Measurements from ENCODE around the gene STK10.
A peak's percentile ranks its signal among the peaks of the same experiment; 100 is the strongest.
"Not testable (repeated sequence)": the region's sequence is repeated elsewhere in the genome, so short reads cannot be mapped to it uniquely, and the experiment has no call there.

Gene STK10

GRCh38 chr5:172055421-172055820 is 132.6 kb downstream of the STK10 start:
- DNase-seq (ENCODE audit: low read depth in 3 of 3), result no peak

DNA sequence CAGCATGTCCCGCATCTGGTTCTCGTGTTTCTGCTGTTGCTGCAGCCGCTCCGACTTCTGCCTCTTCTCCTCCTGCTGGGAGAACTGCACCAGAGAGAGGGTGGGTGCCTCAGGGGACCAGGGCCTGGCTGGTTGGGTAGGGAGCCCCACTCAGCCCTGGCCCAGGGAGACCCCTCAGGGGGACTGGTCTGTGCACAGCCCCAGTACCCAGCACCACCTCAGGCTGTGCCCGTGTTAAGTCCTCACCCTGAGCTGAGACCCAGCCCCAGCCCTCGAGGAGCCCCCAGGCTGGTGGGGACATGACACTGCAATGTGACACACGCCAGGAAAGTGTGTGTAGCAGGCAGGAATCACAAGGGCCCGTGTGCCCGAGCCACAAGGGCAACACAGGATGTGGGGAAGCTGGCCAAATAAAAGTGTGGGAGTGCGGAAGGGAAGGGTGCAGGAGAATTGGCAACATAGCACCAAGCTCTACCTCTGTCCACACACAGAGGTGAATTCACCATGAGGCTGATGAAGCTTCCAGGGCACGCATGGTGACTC is 133.3 kb downstream of the STK10 start:
- DNase-seq (ENCODE audit: low read depth in 3 of 3), result no peak

DNA sequence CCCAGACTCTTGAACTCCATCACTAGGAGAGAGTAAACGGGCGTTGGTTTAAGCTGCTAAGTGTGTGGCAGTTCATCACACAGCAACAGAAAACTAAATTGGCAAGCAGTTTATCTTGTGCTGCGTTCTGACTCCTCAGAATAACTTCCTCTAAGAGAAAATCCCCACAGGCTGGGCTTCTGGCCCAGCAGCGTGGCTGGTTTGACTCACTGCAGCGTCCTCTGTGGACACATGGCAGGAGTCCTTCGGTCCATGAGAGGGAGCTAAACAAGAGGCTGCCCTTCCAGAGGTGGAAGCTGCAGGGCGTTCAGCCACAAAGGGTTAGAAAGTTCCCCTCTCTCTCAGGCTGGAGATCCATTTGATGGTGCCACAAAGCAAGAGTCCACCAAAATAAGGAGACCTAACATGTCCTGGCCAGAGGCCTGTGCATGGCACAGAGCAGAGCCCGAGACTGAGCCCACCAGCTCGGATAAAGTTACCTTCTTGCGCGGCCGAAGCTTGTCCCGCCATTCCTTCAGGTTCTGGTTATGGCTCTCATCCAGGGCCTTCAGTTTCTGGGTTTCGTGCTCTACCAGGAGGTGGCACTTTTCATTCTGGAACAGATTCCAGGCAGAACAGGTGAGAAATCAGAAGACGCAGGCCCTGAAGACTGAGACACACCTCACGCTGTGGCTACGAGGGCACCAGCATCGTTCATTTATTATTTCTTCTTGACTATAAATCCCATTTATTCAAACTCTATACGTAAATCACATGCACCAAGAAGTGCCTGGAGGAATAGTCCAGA is 135.4 kb downstream of the STK10 start:
- DNase-seq (ENCODE audit: low read depth in 3 of 3), result no peak

GRCh38 chr5:172051643-172052339 is 136.2 kb downstream of the STK10 start:
- no peak for DNase-seq (ENCODE audit: low read depth in 3 of 3)

DNA sequence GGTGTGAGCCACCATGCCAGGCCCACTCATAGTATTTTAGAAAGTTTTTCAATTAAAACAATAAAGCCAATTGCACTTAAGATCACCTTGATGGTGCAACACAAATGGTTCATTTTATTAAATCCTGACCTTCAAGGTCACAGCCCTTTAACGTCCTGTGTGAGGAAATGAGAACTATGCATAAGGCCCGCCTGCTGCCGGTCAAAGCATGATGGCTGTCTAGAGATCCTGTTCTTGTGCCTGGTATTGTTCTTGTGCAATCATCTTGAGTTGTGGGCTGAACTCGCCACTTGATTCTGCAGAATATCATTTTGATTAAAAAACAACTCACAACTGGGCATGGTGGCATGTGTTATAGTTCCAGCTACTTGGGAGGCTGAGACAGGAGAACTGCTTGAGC is 137.9 kb downstream of the STK10 start:
- DNase-seq (ENCODE audit: low read depth in 3 of 3), result no peak

DNA sequence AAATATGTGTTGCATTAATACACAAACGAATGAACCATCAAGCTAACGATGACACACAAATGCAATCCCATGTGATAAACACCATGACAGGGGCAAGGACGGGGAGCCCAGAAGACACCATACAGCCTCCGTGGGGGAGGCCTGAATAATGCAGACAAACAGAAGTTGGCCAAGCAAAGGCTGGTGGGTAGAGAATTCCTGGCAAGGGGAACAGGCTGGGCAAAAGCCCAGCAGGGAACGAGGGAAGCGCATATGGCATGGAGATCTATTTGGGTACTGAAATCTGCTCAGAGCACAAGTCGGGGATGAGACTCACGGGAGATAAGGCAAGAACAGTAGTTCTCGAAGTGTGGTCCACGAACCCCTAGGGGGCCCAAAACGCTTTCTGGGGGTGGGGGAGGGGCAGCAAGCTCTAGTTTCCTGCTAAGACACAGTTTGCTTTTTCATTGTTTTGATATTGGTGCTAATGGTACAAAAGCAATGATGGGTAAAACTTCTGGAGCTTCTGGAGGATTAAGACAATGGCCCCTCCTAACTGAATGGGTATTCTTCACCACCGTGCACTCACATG is 138.7 kb downstream of the STK10 start:
- DNase-seq (ENCODE audit: low read depth in 3 of 3), result no peak

DNA sequence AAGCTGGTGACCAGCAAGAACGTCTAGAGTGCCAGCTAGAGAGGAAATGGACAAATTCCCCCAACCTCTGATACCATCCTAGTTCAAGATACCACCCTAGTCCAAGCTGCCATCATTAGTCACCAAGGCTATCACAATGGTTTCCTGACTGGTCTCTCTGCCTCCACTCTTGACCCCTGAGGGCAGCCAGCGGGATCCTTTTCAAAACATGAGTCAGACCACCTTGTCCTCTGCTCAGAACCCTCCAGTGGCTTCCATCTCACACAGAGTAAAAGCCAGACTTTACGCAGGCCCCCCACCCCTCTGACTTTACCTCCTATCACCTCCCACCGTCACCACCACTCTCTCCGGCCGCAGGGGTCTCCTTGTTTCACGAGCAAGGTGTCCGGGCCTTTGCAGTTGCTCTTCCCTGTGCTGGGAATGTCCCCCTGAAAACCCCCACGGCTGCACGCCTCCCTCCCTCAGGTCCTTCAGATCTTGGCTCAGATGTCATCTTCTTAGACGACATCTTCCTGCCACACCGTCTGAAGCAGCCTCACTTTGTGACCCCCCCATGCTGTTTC is 139.4 kb downstream of the STK10 start:
- no peak for DNase-seq (ENCODE audit: low read depth in 3 of 3)

- DNase-seq (ENCODE audit: low read depth in 3 of 3), result no peak
These were observed 139.9 kb downstream of the STK10 start for GRCh38 chr5:172048170-172048422.

DNA sequence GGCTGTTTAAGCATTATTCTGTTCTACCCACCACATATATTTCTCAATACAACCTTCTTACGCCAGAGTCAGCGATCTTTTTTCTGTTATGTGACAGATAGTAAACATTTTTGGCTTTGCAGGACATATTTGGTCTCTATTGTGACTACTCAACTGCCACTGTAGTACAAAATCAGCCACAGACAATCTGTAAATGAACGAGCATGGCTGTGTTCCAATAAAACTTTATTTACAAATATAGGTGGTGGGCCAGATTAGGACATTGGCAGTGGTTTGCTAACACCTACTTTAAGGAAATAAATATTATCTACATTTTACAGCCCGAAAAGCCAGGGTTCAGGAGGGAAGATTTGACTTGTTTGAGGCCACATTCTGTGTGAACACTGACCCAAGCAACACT is 141.4 kb downstream of the STK10 start:
- DNase-seq (ENCODE audit: low read depth in 3 of 3), result no peak

- DNase-seq (ENCODE audit: low read depth in 3 of 3), result no peak
These were observed 142.8 kb downstream of the STK10 start for GRCh38 chr5:172045315-172045632.

- no peak for DNase-seq (ENCODE audit: low read depth in 3 of 3)
These were observed 143.3 kb downstream of the STK10 start for GRCh38 chr5:172044631-172045314.

DNA sequence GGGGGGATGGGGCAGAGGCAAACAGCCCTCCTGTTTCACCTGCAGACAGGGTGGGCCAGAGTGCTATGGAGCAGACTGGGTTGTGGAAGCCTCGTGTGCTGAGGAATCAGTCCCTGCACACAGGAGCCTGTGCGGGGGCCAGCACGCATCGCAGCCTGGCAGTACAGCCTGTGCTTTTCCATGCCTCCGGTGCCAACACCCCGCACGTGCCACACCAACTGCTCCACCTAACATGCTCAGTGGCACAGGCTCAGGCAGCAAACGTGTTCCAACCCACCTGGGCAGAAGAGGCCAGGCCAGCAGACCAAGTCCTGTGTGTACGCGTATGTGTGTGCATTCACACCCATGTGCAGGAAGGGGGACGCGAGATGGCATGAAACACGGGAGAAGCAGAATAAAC is 144.2 kb downstream of the STK10 start:
- no peak for DNase-seq (ENCODE audit: low read depth in 3 of 3)

- DNase-seq (ENCODE audit: low read depth in 3 of 3), result no peak
These were observed 145.8 kb downstream of the STK10 start for GRCh38 chr5:172042183-172042582.

DNA sequence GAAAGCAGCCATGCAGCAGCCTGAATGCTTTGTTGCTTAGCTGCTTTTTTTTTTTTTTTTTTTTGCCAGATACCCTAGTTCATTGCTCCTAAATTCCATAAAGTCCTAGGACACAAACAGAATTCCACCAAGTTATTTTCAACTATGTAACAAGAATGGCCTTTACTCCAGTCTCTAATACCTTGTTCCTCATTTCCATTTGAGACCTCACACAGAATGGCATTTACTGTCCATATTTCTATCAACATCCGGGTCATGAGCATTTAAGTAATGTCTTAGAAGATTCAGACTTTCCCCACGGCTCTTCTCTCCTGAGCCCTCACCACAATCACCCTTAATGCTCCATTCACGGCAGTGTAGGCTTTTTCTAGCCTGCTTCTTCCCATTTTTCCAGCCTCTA is 149.9 kb downstream of the STK10 start:
- no peak for DNase-seq (ENCODE audit: low read depth in 3 of 3)

GRCh38 chr5:172035049-172035448 is 153.0 kb downstream of the STK10 start:
- DNase-seq (ENCODE audit: low read depth in 3 of 3), result peak in 1 of 3 experiments; percentile 12

DNA sequence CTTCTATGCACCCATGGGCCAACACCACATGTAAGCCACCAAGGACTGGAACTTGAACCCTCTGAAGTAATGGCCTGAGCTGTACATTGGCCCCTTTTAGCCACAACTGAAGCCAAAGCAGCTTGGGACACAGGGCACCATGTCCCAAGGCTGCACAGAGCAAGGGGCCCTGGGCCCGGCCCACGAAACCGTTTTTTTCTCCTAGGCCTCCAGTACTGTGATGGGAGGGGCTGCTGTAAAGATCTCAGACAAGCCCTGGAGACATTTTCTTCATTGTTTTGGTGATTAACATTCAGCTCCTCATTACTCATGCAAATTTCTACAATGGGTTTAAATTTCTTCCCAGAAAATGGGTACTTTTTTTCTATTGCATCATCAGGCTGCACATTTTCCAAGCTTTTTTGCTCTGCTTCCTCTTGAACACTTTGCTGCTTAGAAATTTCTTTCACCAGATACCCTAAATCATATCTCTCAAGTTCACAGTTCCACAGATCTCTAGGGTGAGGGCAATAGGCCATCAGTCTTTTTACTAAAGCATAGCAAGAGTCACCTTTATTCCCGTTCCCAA is 156.0 kb downstream of the STK10 start:
- DNase-seq (ENCODE audit: low read depth in 3 of 3), result no peak

- DNase-seq (ENCODE audit: low read depth in 3 of 3), result no peak
These were observed 158.1 kb downstream of the STK10 start for GRCh38 chr5:172029876-172030275.

DNA sequence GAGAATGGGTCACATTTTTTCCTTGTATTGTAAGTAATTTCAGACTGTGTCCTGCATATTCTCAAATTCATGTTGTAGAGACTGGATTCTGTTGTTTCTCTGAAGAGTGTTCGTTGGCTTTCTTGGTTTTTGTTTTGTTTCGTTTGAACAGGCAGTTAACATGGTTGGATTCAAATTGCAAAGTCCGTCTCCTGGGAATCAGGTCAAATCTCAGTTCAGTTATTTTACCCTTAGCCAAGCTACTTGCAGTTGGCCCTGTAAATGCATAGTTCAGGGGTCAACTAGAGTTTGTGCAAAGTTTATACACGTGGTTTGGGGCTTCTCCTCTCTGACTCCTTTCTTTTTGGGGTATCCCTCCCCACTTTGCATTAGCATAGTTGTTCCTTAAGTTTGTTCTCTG is 159.9 kb downstream of the STK10 start:
- no peak for DNase-seq (ENCODE audit: low read depth in 3 of 3)

GRCh38 chr5:172020110-172020786 is 167.8 kb downstream of the STK10 start:
- DNase-seq (ENCODE audit: low read depth in 3 of 3), result not testable (repeated sequence)

DNA sequence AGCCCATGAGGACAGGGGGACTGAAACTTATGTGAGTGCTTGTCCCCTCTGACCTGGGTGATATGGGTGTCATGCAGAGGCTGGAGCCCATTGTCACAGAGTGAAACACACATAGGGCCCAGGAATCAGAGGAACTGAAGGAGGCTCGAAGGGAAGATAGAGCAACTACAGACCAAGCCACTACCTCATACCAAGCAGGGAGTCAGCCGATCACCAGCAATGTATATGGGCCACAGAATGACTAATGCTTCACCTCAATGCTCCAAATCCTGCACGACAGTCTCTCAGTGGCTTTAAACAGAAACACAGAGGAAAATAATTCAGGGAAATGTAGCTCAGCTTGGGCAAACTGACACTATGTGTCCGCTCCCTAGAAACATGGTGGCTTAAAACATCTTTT is 172.7 kb downstream of the STK10 start:
- no peak for DNase-seq (ENCODE audit: low read depth in 3 of 3)

DNA sequence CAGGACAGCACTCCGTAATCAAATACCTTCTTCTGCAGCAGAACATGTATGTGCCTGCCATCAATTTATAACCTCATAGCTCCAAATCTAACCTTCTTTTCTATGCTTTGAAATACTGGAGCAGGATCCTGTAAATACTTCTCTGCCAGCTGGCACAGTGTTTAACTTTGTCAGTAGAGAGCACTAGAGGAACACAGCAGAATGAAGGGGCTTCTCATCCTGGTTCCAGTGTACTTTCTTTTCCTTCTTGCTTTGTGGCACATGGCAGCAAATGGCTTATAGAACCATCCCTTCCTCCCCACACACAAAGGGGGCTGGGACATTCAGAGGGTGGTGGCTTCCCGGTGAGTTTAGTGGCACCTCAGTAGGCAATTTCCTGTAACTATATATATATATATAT is 177.7 kb downstream of the STK10 start:
- no peak for DNase-seq (ENCODE audit: low read depth in 3 of 3)
